H7 (cell line): ENCODE data around the gene FAM53B. TPM values are rescaled to one million over a fixed set of nuclear protein-coding genes. Genes with fewer than 3 reads are reported as not detected.
"Not testable (repeated sequence)": the region's sequence is repeated elsewhere in the genome, so short reads cannot be mapped to it uniquely, and the experiment has no call there.

Source experiments
- DNase-seq: peaks from one replicate; pipeline ENCODE4 v3.0.0; 2012
- H3K27me3 ChIP-seq: 2 replicates; pipeline ENCODE4 v1.6.0; 2011; ENCODE audit warnings: mild to moderate bottlenecking, low read length; ENCODE audit not compliant: control insufficient read depth, insufficient read depth
- H3K36me3 ChIP-seq: replicated peaks from 2 replicates; pipeline ENCODE4 v1.5.1; 2011; ENCODE audit warnings: low read length; ENCODE audit not compliant: control insufficient read depth, insufficient read depth
- H3K4me3 ChIP-seq: 2 replicates; pipeline ENCODE4 v1.5.1; 2011; ENCODE audit warnings: low read depth, mild to moderate bottlenecking, control low read depth, low read length, moderate library complexity; ENCODE audit not compliant: insufficient read depth
- total RNA-seq: library from RNA; depleted of rRNA; stranded (reverse); fragments of >200 nt; shearing (Covaris generic); gene quantifications from 2 replicates; pipeline ENCODE4 v1.2.3, GENCODE V29; 2014

FAM53B gene
- total RNA-seq, 1 experiment from 2014 or later = 37.4 TPM

GRCh38 chr10:124624006-124624405 is 120.2 kb downstream of the FAM53B start:
- Histone ChIP-seq H3K27me3 (no peaks in the 10 kb centered on the region), H3K4me3 (no peak overlapping the region), H3K36me3 (no peaks in the 10 kb centered on the region)
- no peak for DNase-seq

DNA sequence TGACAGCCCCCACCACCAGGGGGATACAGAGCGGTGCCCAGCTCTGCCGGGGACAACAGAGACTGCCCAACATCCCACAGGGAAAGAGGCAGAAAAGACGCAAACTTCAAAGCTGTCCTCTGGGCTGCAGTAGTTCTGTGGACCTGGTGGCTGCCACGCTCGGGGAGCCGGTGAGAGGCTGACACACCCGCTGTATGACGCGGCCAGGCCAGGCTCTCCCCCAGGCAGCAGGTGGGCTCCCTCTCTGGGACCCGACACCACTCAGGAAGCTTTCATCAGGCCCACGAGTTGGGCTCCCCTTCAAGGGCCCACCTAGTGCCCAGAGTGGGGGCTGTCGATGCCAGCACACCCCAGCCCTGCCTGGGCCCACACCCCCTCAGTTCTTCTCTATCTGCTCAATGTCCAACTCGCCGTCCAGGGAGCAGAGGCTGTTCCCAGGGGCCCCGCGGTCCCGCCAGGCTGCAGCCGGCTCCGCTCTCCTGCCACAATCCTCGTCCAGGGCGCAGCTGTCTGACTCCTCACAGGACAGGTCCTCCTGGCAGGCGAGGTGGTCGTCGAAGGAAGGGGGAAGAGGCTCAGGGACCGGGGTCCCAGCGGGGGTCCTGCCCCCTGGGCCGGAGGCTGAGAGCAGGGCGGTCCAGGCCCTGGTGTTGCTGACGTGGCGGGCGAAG is 121.2 kb downstream of the FAM53B start:
- Histone ChIP-seq H3K36me3 (no peaks in the 10 kb centered on the region), H3K27me3 (no peaks in the 10 kb centered on the region), H3K4me3 (no peak overlapping the region)
- DNase-seq = no peak

DNA sequence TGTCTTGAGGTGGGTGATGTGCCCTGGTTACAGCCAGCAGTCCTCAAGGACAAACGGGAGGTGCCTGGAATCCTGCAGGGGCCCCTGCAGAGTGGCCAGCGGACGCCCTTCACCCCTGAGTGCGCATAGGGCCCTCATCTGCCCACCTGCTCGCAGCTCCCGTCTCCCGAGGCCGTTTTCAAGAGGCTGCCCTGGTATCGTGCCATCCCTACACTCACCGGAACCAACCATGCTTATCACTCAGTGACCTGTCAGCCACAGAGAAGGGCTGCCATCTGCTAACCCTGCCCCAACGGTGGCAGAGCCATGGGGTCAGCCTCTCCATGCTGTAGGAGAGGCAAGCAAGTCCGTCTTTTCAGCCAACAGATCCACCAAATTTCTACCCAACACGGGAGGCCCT is 122.0 kb downstream of the FAM53B start:
- H3K27me3 ChIP-seq = no peaks in the 10 kb centered on the region
- H3K36me3 ChIP-seq = no peaks in the 10 kb centered on the region
- no peak for DNase-seq
- no peak overlapping the region for H3K4me3 ChIP-seq

GRCh38 chr10:124621637-124622036 is 122.5 kb downstream of the FAM53B start:
- no peak overlapping the region for H3K4me3 ChIP-seq
- no peak for DNase-seq
- no peaks in the 10 kb centered on the region for H3K27me3 ChIP-seq
- H3K36me3 ChIP-seq = no peaks in the 10 kb centered on the region

DNA sequence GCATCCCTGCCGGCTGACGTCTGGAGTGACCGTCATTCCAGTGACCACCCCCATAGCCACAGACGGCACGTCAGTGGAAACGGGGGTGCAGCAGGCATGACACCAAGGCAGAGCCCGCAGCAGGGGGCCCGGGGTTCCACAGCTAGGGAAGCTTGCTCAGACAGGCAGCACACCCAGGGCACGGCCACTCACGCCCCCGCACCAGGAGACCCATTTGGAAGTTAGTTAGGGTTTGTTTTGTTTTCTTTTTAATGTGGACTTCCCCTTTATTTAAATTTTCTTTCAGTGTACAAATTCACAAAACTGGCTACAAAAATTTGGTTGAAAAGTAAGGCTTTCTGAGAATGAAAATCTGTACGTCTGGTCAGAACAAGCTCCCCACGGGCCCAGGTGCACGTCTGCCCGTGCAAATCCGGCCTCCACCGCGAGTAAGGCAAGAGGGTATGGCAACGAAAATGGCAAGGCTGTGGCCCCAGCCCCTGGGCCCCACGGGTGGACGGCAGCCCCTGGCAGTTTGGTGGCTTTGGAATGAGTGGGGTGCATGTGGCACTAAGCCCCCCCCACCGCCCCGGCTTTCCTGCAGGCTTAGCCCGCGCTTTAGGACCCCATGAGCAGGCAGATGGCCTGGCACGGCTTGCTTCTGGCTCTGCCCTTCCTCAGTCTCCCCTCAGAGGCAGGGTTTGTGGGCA is 124.2 kb downstream of the FAM53B start:
- H3K4me3 ChIP-seq = no peak overlapping the region
- H3K36me3 ChIP-seq = no peaks in the 10 kb centered on the region
- no peaks in the 10 kb centered on the region for H3K27me3 ChIP-seq
- no peak for DNase-seq

- Histone ChIP-seq H3K36me3 (no peaks in the 10 kb centered on the region), H3K4me3 (no peak overlapping the region), H3K27me3 (no peaks in the 10 kb centered on the region)
- DNase-seq = no peak
Measured at GRCh38 chr10:124619195-124619594, 125.0 kb downstream of the FAM53B start.

- H3K27me3 ChIP-seq = no peaks in the 10 kb centered on the region
- DNase-seq = no peak
- no peak overlapping the region for H3K4me3 ChIP-seq
- no peaks in the 10 kb centered on the region for H3K36me3 ChIP-seq
Measured at GRCh38 chr10:124618470-124619073, 125.6 kb downstream of the FAM53B start.

DNA sequence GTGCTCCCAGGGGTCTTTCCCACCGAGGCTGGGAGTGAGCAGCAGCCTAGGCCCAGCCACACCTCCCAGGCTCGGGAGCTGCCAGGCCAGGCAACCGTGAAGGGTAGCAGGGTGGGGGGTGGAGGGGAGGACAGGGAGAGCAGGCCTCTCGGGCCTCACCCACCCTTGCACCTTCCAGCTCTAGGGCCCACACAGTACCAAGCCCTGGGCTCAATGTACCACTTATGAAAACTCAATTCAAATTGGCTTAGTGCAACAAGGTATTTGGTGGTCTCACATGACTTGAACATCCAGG is 127.4 kb downstream of the FAM53B start:
- no peak for DNase-seq
- H3K4me3 ChIP-seq = no peak overlapping the region
- no peaks in the 10 kb centered on the region for H3K36me3 ChIP-seq
- no peaks in the 10 kb centered on the region for H3K27me3 ChIP-seq

DNA sequence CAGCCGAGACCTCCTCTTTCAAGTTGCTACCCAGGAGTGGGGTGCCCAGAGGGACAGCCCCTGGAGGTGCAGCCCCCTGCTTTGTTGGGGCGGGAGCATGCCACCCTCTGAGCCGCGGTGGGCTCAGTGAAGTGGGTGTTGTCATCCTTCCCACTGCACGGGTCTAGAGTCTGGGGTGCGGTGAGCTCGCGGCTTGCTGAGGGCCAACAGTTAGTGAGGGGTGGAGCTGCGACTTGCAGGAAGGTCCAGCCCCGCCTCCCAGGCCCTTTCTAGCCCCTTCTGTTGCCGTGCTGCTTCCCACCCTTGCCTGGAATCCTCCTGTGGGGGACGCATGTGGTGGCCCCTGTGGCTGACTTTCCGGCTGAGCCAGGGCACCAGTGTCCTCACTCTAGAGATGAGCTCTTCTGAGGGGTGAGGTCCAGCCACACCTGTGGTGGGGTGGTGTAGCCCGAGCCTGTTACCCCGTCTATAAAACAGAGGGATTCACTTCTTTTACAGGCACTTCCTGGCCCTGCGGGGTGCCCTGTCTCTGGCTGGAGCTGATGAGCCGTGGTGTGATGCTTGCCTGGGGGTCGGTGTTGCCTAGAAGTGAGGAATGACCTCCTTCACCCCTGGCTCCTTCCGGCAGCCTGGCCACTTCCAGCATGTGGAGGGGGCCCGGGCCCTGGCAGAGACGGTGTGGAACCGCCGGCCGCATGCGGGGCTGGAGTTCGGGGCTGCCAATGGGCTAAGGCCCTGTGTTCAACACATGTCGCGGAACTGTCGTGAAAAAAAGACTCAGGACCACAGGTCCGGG is 127.9 kb downstream of the FAM53B start:
- DNase-seq = no peak
- Histone ChIP-seq H3K27me3 (no peaks in the 10 kb centered on the region), H3K4me3 (no peak overlapping the region), H3K36me3 (no peaks in the 10 kb centered on the region)

- H3K27me3 ChIP-seq = no peaks in the 10 kb centered on the region
- no peak for DNase-seq
- H3K4me3 ChIP-seq = no peak overlapping the region
- no peaks in the 10 kb centered on the region for H3K36me3 ChIP-seq
Measured at GRCh38 chr10:124615259-124615658, 128.9 kb downstream of the FAM53B start.

GRCh38 chr10:124614003-124614659 is 130.0 kb downstream of the FAM53B start:
- Histone ChIP-seq H3K36me3 (no peaks in the 10 kb centered on the region), H3K27me3 (no peaks in the 10 kb centered on the region), H3K4me3 (no peak overlapping the region)
- DNase-seq = no peak

- no peaks in the 10 kb centered on the region for H3K36me3 ChIP-seq
- no peak overlapping the region for H3K4me3 ChIP-seq
- H3K27me3 ChIP-seq = no peaks in the 10 kb centered on the region
- DNase-seq = peak; percentile 95
Measured at GRCh38 chr10:124612611-124613498, 131.3 kb downstream of the FAM53B start.

DNA sequence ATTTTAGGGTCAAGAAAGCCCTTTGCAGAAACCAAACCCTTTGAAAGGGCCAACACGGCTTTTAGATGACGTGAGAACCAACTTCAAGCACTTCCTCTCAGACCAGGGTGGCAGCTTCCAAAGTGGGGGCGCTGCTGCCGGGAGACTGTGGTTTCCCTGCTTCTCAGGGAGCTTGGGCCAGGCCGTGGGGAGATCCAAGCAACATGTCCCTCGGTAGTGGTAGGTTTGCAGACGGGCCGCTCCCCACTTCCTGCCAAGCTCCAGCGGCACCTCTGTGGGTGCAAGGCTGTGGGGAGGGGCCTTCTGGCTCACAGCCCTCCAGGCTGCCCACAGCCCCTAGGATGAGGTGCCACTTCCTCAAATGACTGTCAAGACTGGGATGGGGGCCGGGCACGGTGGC is 132.4 kb downstream of the FAM53B start:
- no peaks in the 10 kb centered on the region for H3K27me3 ChIP-seq
- H3K36me3 ChIP-seq = no peaks in the 10 kb centered on the region
- no peak for DNase-seq
- no peak overlapping the region for H3K4me3 ChIP-seq

DNA sequence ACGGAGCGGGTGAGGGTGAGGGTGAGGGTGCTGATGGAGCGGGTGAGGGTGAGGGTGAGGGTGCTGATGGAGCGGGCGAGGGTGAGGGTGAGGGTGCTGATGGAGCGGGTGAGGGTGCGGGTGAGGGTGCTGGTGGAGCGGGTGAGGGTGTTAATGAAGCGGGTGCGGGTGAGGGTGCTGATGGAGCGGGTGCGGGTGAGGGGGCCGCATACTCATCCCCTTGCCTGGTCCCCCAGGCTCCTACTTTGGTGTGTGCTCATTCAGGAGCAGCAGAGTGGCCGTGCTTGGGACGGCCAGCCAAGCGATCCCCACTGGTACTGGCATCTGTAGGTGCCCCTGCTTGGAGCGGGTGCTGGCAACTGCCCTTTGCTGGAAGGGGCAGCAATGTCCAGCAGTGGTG is 133.3 kb downstream of the FAM53B start:
- not testable (repeated sequence) for H3K36me3 ChIP-seq

More for the DNA sequence above, 133.3 kb downstream of the FAM53B start:
- DNase-seq, H3K27me3 ChIP-seq, H3K4me3 ChIP-seq: not testable (repeated sequence)
